ENCODE measurements around the gene EPN1.

The EPN1 gene

DNA sequence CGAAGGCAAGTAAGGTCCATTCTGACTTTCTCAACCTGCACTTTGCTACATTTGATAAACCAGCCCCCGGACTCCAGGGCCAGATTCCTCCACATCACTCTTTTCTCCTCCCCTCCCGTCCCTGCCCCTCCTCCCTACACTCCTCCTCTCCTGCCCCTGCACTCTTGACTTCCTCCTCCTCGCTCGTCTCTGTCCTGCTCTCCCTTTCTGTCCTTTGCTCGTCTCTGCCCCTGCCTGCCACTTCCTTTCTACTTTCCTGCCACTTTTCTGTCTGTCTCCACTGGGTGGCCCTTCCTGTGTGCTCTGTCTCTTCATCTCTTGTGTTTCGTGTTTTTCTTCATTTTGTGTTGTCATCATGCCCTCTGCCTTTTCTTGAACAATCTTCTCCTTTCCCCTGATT is 13.2 kb upstream of the EPN1 start:
- DNase-seq: no peak

GRCh38 chr19:55663846-55664536 is 11.0 kb upstream of the EPN1 start:
- no peak for DNase-seq

GRCh38 chr19:55666343-55667005 is 8.6 kb upstream of the EPN1 start:
- no peak for DNase-seq

DNA sequence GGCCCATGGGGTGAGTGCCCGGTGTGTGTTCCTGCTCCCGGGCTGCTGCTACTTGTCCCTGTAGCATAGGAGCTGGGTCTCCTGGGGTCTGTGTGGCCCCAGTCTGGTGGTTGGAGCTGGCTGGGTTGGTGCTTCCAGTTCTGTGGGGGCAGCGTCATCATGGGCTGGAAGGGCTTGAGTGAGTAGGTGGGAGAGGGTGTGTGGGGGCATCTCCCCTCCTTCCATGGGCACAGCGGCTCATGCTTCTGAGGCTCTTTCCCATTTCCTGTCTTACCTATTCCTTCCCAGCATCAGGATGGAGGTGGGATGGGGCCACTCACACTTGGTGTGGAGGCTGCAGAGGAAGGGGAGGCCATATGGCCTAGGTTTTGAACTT is 8.0 kb upstream of the EPN1 start:
- no peak for DNase-seq

DNA sequence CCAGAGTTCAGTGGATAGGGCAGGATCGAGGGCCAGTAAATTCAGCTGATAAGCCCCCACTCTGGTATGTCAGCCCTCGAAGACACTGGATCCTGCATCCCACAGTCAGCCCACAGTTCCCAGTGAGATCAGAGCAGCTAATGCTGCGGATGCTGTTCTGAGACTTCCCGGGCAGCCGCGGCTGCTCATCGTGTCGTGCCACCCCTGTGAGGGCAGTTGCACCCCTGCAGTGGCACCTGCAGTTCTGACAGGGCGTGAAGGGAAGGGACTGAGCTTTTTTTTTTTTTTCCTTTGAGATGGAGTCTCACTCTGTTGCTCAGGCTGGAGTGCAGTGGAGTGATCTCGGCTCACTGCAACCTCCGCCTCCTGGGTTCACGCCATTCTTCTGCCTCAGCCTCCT is 7.5 kb upstream of the EPN1 start:
- no peak for DNase-seq

DNA sequence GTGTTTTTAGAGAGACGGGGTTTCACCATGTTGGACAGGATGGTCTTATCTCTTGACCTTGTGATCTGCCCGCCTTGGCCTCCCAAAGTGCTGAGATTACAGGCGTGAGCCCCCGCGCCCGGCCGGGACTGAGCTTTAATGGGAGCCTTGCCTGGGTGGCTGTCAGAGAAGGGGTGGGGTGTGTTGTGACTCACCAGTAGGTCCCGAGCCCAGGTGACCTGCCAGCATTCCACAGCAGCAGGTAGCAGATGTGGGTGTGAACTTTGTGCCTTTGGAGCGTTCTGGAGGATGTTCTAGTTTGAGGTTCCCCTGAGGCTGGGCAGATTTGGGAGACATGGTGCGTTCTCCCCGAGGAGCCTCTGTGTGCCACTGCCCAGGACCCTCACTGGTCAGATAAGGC is 7.1 kb upstream of the EPN1 start:
- no peak for DNase-seq

GRCh38 chr19:55668603-55669348 is 6.2 kb upstream of the EPN1 start:
- no peak for DNase-seq

GRCh38 chr19:55669418-55670279 is 5.4 kb upstream of the EPN1 start:
- no peak for DNase-seq

GRCh38 chr19:55670280-55671053 is 4.6 kb upstream of the EPN1 start:
- DNase-seq: peak; percentile 74

- no peak for DNase-seq
Measured at GRCh38 chr19:55671054-55671378, 4.0 kb upstream of the EPN1 start.

- no peak for DNase-seq
Measured at GRCh38 chr19:55672418-55672817, 2.6 kb upstream of the EPN1 start.

DNA sequence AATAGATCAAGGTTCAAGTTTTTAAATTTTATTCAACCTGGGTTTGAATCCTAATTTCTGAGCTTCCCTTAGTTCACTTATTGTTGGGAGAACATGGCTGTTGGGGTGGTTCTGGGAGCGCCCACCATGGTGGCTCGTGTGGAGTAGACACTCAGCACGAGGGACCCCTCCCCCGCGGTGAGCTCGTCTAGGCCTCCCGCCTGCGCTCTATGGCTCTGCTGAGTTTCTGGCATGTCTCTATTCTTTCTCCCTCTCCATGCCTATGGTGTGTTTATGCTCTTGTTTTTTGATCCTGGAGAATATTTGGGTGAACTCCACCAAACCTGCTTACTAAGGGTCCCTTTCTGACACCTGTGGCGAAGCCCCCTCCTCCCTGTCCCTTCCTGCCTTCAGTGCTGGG is 1.6 kb upstream of the EPN1 start:
- no peak for DNase-seq

DNA sequence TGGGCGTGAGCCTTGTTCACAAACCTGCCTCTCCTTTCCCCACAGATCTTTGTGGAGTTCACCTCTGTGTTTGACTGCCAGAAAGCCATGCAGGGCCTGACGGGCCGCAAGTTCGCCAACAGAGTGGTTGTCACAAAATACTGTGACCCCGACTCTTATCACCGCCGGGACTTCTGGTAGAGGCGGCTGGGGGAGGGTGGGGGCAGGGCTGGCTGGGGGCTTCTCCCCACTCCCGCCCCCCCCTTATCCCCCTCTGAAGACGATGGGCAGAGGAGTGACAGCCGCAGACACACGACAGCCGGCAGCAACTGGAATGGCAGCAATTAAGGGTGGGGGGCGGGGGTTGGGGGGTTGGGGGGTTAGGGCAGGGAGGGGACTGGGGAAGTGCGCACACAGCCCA is 1.1 kb upstream of the EPN1 start:
- no peak for DNase-seq

- no peak for DNase-seq
Measured at GRCh38 chr19:55674459-55674840, 576 bp upstream of the EPN1 start.

- no peak for DNase-seq
Measured at GRCh38 chr19:55675661-55676354, 782 bp downstream of the EPN1 start.

- no peak for DNase-seq
Measured at GRCh38 chr19:55676383-55676782, 1.4 kb downstream of the EPN1 start.

DNA sequence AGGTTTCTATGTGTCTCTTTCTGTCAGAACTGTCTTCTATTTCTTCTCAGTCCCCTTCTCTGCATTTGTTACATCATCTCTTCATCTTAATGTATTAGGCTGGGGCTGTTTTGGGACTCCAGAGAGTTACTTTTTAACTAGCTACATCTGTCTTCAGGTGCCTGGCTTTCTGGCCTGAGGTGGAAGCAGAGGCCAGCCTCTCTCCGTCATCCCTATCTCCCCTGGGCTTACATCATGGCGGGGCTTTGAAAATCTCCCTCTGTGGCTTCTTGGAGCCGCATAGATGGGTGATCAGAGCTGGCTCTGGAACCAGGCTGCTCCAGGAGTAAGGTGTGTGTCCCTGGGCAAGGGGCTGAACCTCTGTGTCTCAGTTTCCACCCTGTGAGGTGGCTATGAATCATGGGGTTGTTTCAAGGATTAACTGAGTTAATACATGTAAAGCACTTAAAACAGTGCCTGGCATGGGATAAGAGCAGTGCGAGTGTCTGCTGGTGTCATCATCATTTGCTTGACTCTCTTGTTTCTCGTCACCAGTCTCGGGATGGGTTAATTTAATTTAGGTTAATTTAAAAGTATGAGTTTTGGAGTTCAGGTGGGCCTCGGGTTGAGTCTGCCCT is 2.0 kb downstream of the EPN1 start:
- DNase-seq: no peak

DNA sequence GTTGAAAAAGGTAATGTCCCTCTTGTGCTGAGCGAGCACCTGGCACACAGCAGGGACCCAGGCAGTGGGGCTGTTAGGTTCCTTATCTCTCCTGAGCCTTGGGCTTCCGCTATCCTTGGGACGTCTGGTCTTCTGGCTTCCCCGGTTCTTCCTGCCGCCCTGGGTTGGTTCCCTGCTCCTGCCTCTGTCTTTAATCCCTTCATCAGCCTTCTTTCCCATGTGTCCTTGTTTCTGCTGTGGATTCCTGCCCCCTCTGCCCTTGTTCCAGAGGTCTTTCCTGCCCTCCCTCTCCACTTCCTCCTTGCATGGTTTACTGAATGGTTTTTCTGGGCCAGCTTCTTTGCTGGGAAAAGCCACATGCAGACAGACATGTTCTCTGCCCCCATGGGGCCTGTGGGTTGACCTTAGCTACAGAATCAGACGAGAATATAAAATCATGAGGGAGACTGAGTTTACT is 2.6 kb downstream of the EPN1 start:
- no peak for DNase-seq

DNA sequence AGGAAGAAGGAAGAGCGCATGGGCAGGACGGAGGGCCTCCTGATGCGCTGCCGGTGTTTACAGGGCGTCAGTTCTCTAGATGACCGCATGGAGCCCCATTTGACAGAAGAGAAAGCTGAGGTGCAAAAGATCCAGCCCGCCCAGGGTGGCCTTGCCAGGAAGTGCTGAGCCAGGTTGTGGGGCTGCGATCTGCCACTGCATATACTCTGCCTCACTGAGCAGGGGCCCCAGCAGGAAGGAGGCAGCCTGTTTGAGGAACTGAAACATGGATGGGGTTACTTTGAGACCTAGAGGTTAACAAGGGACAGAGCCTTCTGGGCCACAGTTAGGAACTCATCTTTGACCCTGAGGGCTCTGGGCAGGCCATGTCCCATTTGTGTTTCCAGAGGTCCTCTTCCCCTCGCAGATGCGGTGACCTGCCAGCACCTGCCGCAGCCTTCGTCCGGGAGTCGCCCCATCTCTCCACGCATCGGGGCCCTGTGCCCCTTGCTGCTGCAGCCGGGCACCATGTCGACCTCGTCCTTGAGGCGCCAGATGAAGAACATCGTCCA is 3.2 kb downstream of the EPN1 start:
- no peak for DNase-seq

DNA sequence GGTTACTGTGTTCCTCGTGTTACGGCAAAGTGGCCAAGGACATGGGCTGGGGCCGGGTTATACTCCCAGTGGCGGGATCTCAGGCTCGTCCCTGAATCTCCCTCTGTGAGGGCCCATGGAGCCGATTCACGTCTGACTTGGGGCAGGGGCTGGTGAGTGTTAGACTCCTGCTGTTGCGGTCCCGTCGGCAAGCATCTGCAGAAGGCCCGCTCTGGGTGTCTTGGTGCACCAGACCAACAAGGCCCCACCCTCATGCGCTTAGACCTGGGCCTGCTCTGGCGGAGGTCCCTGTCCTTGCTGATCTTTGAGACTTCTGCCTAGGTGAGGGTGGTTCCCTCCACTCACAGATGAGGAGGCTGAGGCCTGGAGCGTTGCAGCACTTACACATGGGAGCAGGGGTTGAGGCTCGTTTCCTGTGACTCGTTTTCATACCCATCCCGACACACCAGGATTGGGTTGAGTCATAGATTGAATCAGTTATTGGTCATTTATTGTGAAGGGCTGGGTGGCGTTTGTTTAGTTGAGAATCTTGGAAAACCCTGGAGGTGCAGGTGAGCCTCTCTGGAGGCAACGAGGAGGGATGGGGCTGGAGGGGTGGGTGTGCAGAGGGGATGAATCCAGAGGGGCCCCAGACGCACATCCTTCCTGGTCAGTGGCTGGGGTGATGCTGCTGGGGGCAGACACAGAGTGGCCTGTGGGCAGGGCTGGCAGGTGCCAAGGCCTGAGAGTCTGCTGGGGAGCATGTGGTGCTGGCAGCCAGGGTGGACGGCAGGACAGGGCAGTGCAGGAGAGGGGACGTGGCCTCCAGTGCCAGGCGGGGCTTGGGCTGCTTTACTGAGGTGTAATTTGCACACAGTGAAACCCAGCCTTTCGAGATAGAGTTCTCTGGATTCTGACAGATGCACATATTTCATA is 4.6 kb downstream of the EPN1 start:
- DNase-seq: no peak

Data from activated effector memory CD4-positive, alpha-beta T cell treated with anti-CD3 and anti-CD28 coated beads, Interleukin-2, amount 50 U/mL, for 16 hours (primary cell).